Neural crest cell (in vitro differentiated cells): ENCODE results near the gene CCDC82. TPM values are rescaled to one million over a fixed set of nuclear protein-coding genes. Genes with fewer than 3 reads are reported as not detected.
A peak's percentile ranks its signal among the peaks of the same experiment; 100 is the strongest.

Experiments used
- DNase-seq: peaks from one replicate; pipeline ENCODE4 v3.0.0; 2021; ENCODE audit warnings: low read depth, mixed read lengths, low spot score
- H3K27ac Mint-ChIP-seq: one replicate; pipeline ENCODE4 v1.8.0; 2021; ENCODE audit warnings: mild to moderate bottlenecking, mixed read lengths; ENCODE audit not compliant: unreplicated experiment
- H3K27me3 Mint-ChIP-seq: 2 replicates; pipeline ENCODE4 v1.8.0; 2021; ENCODE audit warnings: low read depth, mild to moderate bottlenecking, mixed read lengths
- H3K36me3 Mint-ChIP-seq: 2 replicates; pipeline ENCODE4 v1.8.0; 2021; ENCODE audit warnings: low read depth, mild to moderate bottlenecking, mixed read lengths
- H3K4me1 Mint-ChIP-seq: 2 replicates; pipeline ENCODE4 v1.8.0; 2021; ENCODE audit warnings: mixed read lengths
- H3K4me3 Mint-ChIP-seq: one replicate; pipeline ENCODE4 v1.8.0; 2021; ENCODE audit warnings: mild to moderate bottlenecking, mixed read lengths
- H3K9me3 Mint-ChIP-seq: 2 replicates; pipeline ENCODE4 v1.8.0; 2021; ENCODE audit warnings: mixed read lengths
- CTCF ChIP-seq: fragments of 200-600 bp; sonication (generic); conservative IDR thresholded peaks from 2 replicates; pipeline ENCODE4 v1.5.0; 2021; ENCODE audit warnings: antibody characterized with exemption, mild to moderate bottlenecking
- total RNA-seq: library from RNA; stranded (reverse); gene quantifications from 2 replicates; pipeline ENCODE4 v1.2.1, GENCODE V29; 2021

Gene CCDC82
- total RNA-seq, 1 donor from 2014 or later = 29.5 TPM

- Mint-ChIP-seq H3K27me3 (no peaks in the 10 kb centered on the region), H3K9me3 (peaks cover 2% of the 10 kb centered on the region), H3K27ac (no peak overlapping the region), H3K4me3 (no peak overlapping the region), H3K4me1 (no peaks in the 10 kb centered on the region), H3K36me3 (peaks cover 29% of the 10 kb centered on the region)
- DNase-seq = no peak
- no peak for TF ChIP-seq CTCF
Measured at GRCh38 chr11:96366024-96366423, 23.7 kb downstream of the CCDC82 start.

- Mint-ChIP-seq H3K27ac (no peak overlapping the region), H3K27me3 (no peaks in the 10 kb centered on the region), H3K36me3 (peaks cover 25% of the 10 kb centered on the region), H3K9me3 (peaks cover 2% of the 10 kb centered on the region), H3K4me3 (no peak overlapping the region), H3K4me1 (no peaks in the 10 kb centered on the region)
- no peak for TF ChIP-seq CTCF
- no peak for DNase-seq
Measured at GRCh38 chr11:96365493-96365892, 24.2 kb downstream of the CCDC82 start.

- no peak overlapping the region for H3K27ac Mint-ChIP-seq
- H3K4me3 Mint-ChIP-seq = no peak overlapping the region
- no peak for TF ChIP-seq CTCF
- no peaks in the 10 kb centered on the region for H3K9me3 Mint-ChIP-seq
- no peaks in the 10 kb centered on the region for H3K4me1 Mint-ChIP-seq
- no peaks in the 10 kb centered on the region for H3K27me3 Mint-ChIP-seq
- H3K36me3 Mint-ChIP-seq = peaks cover 4% of the 10 kb centered on the region
- DNase-seq = no peak
Measured at GRCh38 chr11:96361778-96362177, 27.9 kb downstream of the CCDC82 start.

- Mint-ChIP-seq H3K27ac (no peak overlapping the region), H3K27me3 (no peaks in the 10 kb centered on the region), H3K36me3 (peaks cover 21% of the 10 kb centered on the region), H3K4me3 (no peak overlapping the region), H3K4me1 (no peaks in the 10 kb centered on the region), H3K9me3 (no peaks in the 10 kb centered on the region)
- no peak for TF ChIP-seq CTCF
- no peak for DNase-seq
Measured at GRCh38 chr11:96358321-96358720, 31.4 kb downstream of the CCDC82 start.

GRCh38 chr11:96357794-96358193, 31.9 kb downstream of the CCDC82 start:
- TF ChIP-seq CTCF = no peak
- no peak overlapping the region for H3K27ac Mint-ChIP-seq
- no peaks in the 10 kb centered on the region for H3K9me3 Mint-ChIP-seq
- no peaks in the 10 kb centered on the region for H3K27me3 Mint-ChIP-seq
- H3K4me1 Mint-ChIP-seq = no peaks in the 10 kb centered on the region
- no peak for DNase-seq
- no peak overlapping the region for H3K4me3 Mint-ChIP-seq
- H3K36me3 Mint-ChIP-seq = peaks cover 21% of the 10 kb centered on the region

GRCh38 chr11:96356848-96357247, 32.9 kb downstream of the CCDC82 start:
- no peak overlapping the region for H3K4me3 Mint-ChIP-seq
- H3K27ac Mint-ChIP-seq = peak overlapping the region; percentile 89
- no peaks in the 10 kb centered on the region for H3K4me1 Mint-ChIP-seq
- H3K36me3 Mint-ChIP-seq = peaks cover 20% of the 10 kb centered on the region
- TF ChIP-seq CTCF = no peak
- H3K27me3 Mint-ChIP-seq = no peaks in the 10 kb centered on the region
- no peaks in the 10 kb centered on the region for H3K9me3 Mint-ChIP-seq
- DNase-seq = no peak
